Activated CD4-positive, alpha-beta T cell treated with anti-CD3 and anti-CD28 coated beads, Interleukin-2, Interleukin-6, amounts not matched to agents 100 ng/mL and 50 ng/mL, durations not matched to agents 16 hours and 8 hours (primary cell): ENCODE data around the gene PRKN.

ENCODE experiments used
- DNase-seq: peaks from one replicate; pipeline ENCODE4 v3.0.0-alpha.2; 2020

Gene PRKN

DNA sequence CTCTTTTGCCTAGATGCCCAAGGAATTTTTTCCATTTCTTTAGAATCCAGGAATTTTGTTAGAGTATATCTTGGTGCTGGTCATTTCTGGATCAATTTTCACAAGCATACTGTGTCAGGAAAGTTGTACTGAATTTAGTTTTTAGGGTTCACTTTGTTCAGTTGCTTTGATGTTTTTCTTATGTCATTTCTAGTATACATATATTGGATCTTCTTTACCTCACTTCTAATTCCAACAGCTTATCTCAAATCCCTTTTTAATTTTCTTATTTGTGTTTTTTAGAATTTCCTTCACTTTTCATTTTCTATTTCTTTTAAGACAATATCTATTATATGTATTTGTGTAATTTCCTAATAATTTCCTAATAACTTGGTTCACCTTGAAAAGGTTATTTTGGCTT is 1172.7 kb downstream of the PRKN start:
- DNase-seq = no peak

DNA sequence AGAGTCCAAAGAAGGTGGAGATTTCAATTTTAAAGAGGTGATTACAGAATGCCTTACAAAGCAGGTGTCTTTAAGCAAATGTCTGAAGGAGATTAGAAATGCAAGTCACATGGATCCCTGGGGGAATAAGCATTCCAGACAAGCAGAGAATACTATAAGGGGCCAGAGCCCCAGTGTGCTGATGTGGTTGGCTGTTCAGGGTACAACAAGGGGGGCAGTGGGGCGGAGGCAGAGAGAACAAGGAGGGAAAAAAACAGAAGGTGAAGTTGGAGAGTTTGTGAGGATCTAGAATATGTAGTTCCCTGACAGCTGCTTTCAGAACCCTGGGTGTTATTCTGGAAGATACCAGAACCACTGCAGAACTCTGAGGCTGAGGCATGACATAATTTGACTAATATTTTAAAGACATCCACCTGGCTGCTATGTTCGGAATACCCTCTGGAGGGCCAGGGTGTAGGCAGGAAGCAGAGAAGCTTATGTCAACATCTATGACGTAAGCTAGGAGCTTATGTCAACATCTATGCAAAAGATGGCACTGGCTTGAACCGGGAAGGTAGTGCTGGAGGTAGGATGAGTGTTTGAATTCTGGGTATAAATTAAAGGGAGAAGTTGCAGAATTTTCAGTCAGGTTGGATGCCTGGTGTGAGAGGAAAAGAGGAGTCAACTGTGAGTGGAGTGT is 1177.5 kb downstream of the PRKN start:
- DNase-seq = no peak

DNA sequence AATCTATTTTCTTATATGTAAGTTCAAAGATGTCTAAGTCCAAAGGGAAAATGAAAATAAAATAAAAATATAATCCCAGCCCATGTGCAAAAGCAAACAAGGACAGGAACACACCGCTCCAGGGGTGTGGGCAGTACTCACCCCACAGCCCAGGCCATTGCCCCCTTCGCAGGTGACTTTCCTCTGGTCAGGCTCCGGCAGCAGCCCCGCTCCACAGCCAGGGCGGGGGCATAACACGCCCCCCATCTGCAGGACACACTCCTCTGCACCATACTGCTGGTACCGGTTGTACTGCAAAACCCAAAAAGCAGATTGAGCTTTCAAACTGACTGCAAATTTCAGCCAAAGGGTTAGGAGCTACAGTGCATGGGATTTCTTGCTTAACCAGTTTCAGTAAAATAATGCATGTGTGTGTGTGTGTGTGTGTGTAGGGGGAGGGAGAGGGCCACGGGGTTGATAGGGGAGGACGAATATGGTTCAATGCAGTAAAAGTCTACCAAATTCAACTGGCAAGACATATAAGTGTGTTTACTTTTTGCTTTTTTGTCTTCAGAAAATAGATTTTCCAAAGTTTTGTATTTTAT is 1178.8 kb downstream of the PRKN start:
- no peak for DNase-seq

DNA sequence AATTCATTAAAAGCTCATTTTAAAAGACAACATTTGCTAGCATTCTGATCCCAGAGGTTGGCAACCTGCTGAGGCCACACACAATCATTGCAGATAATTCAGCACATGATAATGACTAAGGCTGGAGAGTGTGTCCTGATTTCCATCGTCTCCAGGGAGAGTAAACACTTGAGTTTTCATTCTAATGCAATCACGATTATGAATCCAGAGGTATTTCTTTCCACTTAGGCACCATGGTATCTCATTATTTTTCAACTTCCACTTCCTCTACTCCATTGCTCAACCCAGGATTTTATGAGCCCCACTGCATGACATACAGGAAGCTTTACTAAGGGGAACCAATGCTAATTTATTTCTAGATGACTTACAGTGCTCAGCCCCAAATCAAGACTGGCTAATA is 1179.9 kb downstream of the PRKN start:
- no peak for DNase-seq

DNA sequence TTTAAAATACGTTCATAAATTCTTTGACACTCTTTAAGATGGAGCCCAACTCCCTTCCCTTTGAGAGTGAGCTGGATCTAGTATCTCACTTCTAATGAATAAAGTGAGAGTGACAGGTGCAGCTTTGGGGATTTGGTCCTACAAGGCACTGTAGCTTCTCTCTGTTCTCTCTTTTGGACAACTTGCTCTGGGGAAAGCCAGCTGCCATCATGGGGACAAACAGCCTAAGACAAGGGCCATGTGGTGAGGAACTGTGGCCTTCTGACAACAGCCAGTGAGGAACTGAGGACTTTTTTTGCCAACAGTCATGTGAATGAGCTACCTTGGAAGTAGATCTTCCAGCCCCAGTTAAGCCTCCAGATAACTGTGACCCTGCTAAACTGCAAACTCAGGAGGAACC is 1180.9 kb downstream of the PRKN start:
- no peak for DNase-seq

DNA sequence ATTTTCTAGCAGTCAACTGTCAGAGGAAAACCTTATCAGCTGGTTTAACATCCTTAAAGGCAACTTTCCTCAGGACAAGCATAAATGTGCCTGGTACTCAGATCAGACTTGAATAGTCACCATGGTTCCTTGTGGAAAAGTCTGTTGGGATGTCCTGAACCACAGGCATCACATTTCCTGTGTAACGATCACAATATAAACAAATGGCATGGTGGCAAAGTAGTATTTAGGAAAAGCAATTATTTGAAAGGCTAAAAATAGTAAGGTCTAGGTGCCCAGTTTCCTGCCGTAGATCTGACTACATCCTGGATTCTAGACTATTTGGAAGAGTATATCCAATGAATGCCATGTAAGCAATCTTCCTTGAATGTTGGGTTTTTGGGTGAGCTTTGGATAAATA is 1181.8 kb downstream of the PRKN start:
- no peak for DNase-seq

DNA sequence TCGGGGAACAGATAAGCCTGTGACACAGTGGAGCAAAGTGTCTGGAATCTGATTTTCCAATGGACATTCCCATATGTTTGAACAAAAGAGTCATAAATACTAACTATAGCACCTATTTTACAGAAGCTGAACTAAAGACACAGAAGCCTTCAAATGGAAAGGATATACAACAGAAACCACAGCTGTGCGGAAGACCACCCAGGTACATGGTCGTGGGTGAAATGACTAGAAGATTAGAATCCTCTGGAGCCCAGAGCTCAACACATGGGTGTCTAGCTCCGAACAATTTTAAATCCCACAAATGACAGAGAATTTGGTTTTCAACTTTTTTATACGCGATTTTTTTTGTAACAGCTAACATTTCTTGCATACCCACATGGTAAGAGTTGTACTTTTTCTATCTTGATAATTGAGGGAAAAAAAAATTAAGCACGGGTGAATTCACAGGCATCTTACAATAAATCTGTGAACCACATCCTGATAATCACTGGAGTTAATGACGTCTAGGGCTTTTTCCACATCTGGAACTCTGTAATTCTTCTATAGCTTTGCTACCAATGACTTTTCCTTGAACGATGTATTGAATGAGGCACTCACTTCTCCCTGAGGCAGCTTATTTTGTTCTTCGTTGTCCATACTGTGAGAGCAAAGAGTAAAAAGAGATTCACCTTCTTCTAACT is 1182.6 kb downstream of the PRKN start:
- DNase-seq = no peak

DNA sequence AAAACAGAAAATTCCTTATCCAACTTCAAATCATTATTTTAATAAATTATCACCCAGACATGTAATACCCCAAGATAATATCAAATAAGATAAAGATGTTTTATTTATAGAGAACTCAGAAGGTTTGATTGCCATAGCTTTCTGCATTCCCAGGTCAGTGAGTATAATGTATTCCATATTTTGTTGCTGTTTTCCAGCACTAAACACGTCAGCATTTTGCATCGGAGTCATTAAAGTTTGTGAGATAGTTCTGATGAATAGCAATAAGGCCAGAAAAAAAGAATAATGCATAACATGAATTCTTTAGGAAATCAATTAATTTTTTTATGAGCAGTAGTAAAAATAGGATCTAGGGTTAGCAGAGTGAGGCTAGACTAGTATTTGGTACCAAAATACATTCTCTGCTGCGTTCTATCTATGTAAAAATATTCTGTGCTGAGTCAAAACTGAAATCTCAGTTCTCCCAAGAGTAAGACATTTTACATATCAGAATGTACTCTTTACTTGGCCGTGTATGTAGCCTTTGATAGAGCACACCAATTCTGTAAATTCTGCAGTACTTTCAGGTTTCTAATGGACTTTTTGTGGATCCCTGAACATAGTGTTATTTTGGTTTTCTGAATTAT is 1183.8 kb downstream of the PRKN start:
- DNase-seq = no peak

DNA sequence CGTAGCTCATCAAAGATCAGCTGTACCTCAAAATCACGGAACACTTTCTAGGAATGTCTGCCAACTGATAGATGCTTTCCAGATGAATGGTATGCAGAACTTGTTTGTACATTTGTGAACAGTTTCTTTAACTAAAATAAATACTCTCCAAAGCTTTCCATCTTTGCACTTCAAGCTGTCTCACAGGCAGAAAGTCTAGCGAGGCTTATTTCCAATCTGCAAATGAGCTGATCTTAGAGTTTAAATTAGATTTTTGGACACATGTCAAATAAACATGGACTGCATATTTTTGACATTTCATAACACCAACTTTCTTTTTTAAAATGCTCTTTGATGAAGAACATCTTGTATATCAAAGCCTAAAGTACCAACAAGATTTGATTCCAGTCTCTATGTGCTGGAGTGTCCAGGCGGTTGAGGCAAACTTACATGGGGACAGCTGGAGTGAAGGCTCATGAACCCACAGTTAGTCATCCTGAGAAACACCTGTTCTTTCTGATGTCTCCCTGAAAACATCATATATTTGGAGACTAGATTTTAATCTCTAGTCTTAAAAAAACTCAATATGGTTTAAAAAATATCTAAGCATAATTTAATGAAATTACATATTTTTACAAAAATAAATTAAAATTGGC is 1185.1 kb downstream of the PRKN start:
- no peak for DNase-seq

DNA sequence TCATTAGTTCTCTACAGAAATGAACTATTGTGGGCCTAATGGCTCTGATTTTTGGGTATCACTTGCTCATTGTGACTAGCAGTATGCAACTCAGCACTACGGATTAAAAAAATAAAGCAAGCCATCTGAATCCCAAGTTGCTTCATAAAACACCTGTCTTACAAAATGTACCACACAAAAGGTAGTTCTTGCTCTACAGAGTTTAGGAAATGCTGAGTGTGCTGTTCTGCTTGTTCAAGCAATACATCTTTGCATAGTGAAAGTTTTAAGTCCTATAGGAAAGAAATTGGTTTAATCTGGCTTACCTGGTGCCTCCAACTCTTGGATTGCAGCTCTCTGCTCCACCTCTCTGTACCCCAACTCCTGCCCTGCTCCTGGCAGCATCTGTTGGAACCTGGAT is 1187.0 kb downstream of the PRKN start:
- no peak for DNase-seq

DNA sequence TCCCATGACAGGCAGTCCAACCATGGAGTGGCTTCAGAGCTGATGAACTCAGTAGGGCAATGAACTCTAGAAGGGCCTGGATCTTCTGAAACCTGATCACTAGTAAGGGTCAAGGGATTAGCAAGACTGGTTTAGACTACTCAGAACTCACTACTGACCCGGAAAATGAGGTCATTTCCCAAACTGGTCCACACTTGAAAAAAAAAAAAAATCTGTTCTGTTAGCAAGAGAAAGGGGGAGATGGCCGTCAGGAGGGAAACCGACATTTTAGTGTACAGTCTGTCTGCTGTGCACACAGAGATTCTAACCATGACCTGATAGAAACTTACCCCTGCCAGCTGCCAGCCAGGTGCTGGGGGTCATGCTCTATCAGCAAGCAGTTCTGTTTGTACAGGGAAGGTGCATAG is 1191.3 kb downstream of the PRKN start:
- no peak for DNase-seq

DNA sequence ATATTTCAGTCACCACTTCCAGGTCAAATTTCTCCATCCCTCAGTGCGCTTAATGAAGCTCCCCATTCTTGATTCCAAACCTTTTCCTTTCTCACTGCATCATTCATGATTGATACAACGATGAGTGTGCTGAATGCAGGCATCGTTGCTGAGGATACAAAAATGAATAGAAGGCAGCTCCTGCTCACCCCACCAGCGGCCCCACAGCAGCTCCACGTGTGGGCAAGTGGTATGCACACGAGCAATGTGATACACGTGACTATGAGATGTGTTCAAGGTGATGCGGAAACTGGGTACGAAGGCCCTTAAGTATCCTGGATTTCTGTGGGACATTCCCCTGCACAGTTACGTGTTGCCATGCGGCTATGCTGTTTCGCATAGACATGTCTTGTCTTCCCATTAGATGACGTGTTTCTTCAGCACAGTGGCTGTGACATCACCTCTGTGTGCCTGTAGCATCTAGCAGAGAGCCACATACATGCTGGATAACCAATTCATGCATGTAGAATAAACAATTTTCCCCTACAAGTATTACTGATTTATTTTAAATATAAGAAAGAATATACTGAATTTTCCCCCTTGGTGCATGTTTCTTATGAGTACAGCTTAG is 1193.2 kb downstream of the PRKN start:
- DNase-seq = no peak

DNA sequence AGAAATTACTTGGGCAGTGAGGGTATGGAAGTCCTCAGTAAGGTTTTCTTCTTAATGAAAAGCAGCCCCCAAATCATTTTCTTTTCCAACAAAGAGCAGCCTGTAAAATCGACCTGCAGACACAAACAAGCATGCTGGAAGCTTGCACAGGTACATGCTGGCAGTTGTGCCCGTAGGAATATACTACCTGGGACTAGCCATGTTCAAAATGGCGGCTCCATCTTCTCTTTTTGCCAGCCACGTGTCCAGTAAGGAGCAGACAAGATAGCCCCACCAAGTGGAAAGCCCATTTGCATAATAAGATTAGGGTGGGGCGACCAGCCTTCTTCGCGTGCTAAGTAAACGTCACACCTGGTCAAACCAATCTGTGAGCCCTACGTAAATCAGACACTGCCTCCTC is 1194.3 kb downstream of the PRKN start:
- DNase-seq = no peak

DNA sequence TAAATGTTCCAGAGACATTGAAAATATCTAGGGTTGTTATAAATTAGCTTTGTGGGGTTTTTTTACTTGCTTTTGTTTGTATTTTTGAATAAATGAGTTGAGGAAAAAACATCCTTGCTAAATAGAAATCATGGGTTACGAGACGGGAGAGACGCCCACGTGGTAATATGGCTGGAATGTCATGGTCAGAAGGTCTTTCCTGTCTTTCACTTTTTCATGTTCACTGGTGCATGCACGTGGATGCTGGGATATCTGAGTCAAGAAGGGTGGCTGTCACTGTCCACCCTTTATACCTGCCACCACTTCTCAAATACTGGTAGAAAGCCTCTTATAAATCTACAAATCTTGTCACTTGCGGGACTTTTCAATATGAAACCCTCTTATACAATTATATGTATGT is 1195.0 kb downstream of the PRKN start:
- DNase-seq = no peak

DNA sequence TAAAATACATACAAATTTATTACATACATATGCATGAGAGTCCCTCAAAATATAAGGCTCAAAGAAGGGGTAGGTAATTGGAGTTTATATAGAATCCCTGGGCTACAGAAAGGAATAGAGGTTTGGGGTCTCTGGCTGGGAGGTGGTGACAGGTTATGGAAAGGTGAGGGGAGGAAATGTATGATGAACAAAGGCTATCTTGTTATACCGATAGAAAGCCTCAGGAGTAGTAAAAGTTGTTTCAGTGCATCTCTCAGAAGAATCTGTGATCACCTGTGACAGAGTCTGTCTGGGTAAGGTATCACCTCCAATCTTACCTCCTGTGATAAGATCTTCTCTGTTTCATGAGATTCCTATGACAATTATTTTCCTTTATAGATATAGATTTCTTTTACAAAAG is 1200.8 kb downstream of the PRKN start:
- DNase-seq = no peak

DNA sequence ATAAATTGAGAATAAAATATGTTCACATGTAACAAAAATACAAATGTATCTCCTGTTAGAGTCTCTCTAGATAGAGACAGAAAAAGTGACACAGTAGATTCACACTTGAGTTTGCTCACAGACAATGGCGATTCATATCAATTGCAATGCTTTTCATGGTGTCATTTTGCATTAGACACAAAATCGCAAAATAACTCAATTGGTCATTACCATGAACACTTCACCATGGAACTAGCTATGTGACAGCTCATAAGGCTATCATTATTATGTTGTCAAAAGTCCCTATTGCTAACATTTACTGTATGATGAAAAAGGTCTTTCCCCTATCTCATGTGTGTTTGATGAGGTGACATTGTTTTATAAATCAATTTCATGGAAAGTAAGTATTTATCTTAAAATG is 1204.2 kb downstream of the PRKN start:
- no peak for DNase-seq

DNA sequence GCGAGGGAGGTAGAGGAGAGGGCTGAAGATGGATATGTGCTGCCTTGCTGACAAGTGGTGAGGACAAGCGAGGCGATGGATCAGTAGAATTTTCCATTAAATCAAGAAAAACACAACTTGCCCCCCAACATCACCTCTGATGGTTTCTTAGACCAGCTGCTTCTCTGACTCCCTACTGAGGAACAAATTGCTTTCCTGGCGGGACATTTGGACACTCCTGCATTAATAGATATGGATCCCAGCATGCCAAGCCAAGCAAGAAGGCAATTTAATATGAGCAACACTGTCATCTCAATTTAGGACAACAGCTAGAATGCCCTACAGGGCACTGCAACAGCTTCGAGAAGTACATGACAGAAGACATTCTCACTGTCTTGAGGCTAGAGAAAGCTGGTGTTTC is 1205.3 kb downstream of the PRKN start:
- DNase-seq = no peak

DNA sequence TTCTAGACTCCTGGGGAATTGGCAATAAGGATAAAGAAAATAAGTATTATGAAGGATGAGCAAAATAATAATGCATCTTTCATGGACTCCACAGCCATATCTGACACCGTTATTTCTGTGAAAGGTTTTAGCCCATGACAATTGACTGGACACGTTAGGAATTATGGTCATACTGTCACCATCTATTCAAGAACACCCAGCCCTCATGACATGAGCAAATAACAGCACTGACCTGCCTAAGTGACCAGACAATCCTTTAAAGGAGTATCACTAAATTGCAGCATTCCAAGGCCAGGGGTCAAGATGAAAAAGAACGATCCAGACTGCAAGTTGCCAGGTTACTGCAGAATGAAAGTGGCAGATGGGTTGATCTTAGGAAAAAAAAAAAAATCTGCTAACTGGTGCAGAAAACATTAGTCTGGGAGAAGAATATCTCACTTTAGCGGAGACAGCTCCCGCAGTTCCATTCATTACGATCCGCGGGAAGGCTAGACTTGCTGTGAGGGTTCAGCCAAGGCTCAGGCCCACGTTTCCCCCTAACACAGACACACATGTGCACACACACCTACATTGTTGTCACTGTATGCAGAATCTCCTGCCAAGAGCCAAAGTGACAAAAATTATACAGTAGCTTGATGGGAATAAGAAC is 1216.0 kb downstream of the PRKN start:
- no peak for DNase-seq

DNA sequence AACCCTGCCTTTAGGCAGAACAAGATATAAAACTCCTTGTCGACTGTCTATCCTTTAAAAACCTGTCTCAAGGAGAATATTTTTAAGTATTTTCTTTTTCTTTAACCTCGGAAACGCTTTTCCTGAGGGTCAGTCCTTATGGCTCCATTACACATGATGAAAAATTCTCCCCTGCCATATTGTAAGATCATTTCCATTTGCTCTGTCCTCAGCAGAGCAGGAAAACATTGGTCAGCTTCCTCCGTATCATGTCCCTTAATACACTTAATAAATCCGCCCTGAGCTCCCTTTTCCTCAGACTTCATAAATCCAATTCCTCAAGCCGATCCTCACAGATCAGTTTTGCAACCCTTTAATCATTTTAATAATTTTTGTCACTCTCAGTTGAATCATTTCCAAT is 1219.2 kb downstream of the PRKN start:
- no peak for DNase-seq

DNA sequence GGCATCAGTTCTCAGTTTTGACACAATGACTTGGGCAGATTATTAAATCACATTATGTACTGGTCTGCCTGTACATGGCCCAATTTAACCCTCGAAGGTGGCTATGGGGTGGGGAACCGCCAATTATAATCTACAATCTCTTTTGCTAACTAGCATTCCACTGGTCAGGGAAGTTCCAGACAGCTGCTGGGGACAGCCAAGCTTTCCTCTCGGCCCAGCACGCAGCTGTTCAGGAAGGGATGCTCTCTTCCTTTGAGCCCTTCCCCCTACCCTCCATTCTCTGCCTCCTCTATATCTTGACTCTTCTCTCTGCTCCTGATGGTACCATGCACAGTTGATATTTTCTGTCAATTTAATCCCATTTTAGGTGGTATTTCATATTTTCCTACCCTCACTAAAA is 1220.2 kb downstream of the PRKN start:
- no peak for DNase-seq

DNA sequence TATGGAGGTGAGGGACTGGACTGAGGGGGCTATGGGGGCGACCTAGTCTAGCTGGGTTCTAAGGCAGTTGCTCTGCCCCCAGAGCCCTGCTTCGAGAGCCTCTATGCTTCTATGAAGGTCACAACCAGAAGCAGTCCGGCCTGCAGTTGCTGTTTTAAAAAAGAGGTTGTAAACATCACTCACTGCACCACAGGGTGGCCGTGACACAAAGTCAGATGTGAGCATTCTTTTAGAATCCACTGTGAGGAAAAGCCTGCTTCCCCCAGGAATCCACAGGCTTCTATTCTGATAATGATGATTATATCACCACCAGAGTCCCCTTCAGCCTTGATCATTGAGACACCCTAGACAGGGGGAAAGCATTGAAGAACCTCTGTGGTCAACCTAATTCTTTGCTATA is 1224.0 kb downstream of the PRKN start:
- no peak for DNase-seq

DNA sequence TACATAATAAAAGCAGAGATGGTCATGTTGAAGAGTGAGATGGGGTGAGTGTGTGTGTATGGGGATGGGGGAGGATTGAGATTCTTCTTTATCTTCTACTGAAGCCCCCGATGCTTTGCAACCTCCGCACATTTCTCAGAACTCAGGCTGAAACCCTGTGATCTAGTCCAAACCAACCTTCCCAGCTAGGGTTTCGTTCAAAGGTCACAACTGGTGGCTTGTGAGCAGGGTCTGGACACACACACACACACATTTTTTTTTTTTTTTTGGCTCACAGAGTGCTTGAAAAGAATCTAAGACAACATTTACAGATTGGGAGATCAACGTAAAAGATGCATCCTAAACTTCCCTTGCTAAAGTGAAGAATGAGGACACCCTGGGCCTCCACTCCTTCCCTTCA is 1228.7 kb downstream of the PRKN start:
- DNase-seq = no peak

DNA sequence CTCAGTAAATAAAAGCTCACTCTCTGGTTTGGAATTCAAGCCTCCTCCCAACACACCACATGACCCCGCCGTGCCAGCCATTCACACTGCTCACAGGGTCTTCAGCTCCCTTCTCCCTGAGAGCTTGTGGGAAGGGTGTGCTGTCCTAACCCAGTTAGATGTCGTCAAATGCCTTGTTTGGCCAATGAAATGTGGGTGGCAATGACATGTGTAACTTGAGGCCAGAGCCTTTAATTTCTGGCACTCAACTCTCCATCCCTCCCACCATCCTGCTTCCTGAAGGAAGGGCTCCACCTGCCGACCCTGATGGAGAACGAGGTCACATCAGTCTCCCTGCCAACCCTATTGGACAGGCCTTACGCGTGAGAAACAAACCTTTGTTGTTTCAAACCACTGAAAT is 1229.2 kb downstream of the PRKN start:
- peak; percentile 9 for DNase-seq
